Esophagus squamous epithelium (tissue), 4 donors: ENCODE measurements around the gene TSPAN7.

Source experiments
- POLR2A ChIP-seq, 4 donors: fragments of 450-650 bp; IDR thresholded peaks; one replicate each; pipeline ENCODE4 v1.6.1; 2017; ENCODE audit warnings: antibody characterized with exemption in 4 of 4, mild to moderate bottlenecking in 4 of 4, moderate library complexity in 3 of 4
- TF ChIP-seq, protein P1 (sequence below), 6 experiments: fragments of 450-650 bp in 4 of 6; fragments of 200-600 bp in 2 of 6; sonication (generic) in 2 of 6; IDR thresholded peaks; one replicate each; pipeline ENCODE4 v1.5.1; 2016 to 2019; ENCODE audit warnings: antibody characterized with exemption in 6 of 6, mild to moderate bottlenecking in 4 of 6, moderate library complexity in 4 of 6

DNA sequence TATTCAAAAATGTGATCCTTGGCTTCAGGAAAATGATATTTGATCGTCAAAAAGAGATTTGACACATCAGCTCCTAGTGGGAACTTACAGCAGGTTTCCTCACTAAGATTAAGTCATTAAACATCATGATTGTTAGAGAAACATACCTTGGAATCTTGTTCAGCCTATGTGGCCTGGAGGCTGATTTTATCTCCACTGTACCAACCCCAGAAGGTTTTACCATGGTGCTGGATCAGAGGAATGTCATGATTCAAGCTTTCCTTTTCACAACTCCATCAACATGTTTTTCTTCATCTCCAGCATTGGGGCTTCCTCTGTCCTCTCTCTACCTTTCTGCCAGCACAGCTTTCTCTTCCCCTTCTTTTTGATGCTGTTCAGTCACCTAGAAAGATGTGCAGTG is 171.5 kb downstream of the TSPAN7 start:
- TF ChIP-seq, protein P1, sequence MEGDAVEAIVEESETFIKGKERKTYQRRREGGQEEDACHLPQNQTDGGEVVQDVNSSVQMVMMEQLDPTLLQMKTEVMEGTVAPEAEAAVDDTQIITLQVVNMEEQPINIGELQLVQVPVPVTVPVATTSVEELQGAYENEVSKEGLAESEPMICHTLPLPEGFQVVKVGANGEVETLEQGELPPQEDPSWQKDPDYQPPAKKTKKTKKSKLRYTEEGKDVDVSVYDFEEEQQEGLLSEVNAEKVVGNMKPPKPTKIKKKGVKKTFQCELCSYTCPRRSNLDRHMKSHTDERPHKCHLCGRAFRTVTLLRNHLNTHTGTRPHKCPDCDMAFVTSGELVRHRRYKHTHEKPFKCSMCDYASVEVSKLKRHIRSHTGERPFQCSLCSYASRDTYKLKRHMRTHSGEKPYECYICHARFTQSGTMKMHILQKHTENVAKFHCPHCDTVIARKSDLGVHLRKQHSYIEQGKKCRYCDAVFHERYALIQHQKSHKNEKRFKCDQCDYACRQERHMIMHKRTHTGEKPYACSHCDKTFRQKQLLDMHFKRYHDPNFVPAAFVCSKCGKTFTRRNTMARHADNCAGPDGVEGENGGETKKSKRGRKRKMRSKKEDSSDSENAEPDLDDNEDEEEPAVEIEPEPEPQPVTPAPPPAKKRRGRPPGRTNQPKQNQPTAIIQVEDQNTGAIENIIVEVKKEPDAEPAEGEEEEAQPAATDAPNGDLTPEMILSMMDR (IDR thresholded peaks at IDR 0.05): no peak
- TF ChIP-seq POLR2A (IDR thresholded peaks at IDR 0.05): no peak
